Measurements from ENCODE around the gene ALDH3B2.

GRCh38 chr11:67705264-67705663 lies 30.8 kb upstream of the ALDH3B2 start:
- TF ChIP-seq EZH2phosphoT487 (IDR thresholded peaks at IDR 0.05; ENCODE audit: borderline replicate concordance, low read length) (no peak), CTCF (IDR thresholded peaks at IDR 0.05; ENCODE audit: low read depth, low read length, poor library complexity, severe bottlenecking) (no peak)

Measured in DOHH2 (cell line).